ENCODE results near the gene CCDC197.

DNA sequence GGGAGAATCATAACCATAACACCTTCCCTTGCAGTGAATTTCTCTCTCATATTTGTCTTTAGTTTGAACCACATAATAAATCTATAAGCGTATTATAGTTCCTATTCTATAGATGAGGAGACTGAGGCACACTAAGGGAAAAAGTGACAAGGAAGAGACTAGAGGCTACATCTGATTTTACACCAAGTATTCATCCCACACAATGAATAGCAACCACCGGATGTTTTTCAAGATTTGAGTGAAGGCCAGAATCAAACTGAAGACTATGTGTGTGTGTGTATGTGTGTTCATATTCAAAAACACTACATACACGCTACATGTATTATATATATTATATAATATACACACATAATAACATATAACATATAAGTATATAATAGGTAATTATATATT lies 25.5 kb upstream of the CCDC197 start:
- no peak for TF ChIP-seq EP300 (IDR thresholded peaks at IDR 0.05)
- TF ChIP-seq POLR2A (IDR thresholded peaks at IDR 0.05), result no peak
- TF ChIP-seq, protein P1, sequence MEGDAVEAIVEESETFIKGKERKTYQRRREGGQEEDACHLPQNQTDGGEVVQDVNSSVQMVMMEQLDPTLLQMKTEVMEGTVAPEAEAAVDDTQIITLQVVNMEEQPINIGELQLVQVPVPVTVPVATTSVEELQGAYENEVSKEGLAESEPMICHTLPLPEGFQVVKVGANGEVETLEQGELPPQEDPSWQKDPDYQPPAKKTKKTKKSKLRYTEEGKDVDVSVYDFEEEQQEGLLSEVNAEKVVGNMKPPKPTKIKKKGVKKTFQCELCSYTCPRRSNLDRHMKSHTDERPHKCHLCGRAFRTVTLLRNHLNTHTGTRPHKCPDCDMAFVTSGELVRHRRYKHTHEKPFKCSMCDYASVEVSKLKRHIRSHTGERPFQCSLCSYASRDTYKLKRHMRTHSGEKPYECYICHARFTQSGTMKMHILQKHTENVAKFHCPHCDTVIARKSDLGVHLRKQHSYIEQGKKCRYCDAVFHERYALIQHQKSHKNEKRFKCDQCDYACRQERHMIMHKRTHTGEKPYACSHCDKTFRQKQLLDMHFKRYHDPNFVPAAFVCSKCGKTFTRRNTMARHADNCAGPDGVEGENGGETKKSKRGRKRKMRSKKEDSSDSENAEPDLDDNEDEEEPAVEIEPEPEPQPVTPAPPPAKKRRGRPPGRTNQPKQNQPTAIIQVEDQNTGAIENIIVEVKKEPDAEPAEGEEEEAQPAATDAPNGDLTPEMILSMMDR (IDR thresholded peaks at IDR 0.05), result no peak

Data from ovary (tissue), 3 donors.